Brain microvascular endothelial cell (primary cell): ENCODE measurements around the gene LDB3.
A peak's percentile ranks its signal among the peaks of the same experiment; 100 is the strongest.

Experiments
- DNase-seq: peaks from one replicate; pipeline ENCODE4 v3.0.0-alpha.2; 2020
- H3K27ac ChIP-seq: fragments of 250-450 bp; sonication (Bioruptor Pico); 2 replicates; pipeline ENCODE4 v1.5.1; 2020; ENCODE audit warnings: mild to moderate bottlenecking, moderate library complexity
- H3K27me3 ChIP-seq: fragments of 250-450 bp; sonication (Bioruptor Pico); replicated peaks from 2 replicates; pipeline ENCODE4 v1.5.1; 2020; ENCODE audit warnings: mild to moderate bottlenecking
- H3K36me3 ChIP-seq: fragments of 250-450 bp; sonication (Bioruptor Pico); replicated peaks from 2 replicates; pipeline ENCODE4 v1.5.1; 2020; ENCODE audit warnings: mild to moderate bottlenecking
- H3K4me3 ChIP-seq: 2 replicates; pipeline ENCODE4 v1.5.1; 2011; ENCODE audit warnings: low read depth, mild to moderate bottlenecking, control low read depth, low read length, moderate library complexity
- in situ Hi-C: cut with HindIII; loops from 2 replicates; pipeline ENCODE4 v1.10.0; 2017; ENCODE audit warnings: low sequenced_read_pairs, low pct_ligation_motif_present
- TF ChIP-seq, protein P1 (sequence below): IDR thresholded peaks from 2 replicates; pipeline ENCODE4 v1.5.1; 2011; ENCODE audit warnings: low read depth, mild to moderate bottlenecking, moderate library complexity, low read length, control low read depth, inconsistent platforms; ENCODE audit errors: missing control alignments

LDB3 gene

DNA sequence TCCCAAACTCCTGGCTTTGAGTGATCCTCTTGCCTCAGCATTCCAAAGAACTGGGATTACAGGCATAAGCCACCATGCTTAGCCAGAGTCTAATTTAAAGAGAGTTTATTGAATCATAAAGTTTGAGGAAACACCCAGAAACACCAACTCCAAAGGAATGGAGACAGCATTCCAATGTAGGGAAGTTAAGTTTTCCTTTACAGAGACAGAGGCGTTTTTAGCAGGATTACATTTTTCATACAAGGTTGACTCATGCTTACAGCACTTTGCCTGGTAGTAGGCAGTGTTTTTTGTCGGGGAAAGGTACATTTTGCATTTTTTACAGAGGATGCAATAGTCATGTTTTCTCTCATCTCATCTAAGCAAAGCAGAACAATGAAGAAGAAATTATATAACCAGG, 32.9 kb upstream of the LDB3 start:
- TF ChIP-seq, protein P1, sequence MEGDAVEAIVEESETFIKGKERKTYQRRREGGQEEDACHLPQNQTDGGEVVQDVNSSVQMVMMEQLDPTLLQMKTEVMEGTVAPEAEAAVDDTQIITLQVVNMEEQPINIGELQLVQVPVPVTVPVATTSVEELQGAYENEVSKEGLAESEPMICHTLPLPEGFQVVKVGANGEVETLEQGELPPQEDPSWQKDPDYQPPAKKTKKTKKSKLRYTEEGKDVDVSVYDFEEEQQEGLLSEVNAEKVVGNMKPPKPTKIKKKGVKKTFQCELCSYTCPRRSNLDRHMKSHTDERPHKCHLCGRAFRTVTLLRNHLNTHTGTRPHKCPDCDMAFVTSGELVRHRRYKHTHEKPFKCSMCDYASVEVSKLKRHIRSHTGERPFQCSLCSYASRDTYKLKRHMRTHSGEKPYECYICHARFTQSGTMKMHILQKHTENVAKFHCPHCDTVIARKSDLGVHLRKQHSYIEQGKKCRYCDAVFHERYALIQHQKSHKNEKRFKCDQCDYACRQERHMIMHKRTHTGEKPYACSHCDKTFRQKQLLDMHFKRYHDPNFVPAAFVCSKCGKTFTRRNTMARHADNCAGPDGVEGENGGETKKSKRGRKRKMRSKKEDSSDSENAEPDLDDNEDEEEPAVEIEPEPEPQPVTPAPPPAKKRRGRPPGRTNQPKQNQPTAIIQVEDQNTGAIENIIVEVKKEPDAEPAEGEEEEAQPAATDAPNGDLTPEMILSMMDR, result no peak
- DNase-seq, result peak; percentile 49
- in situ Hi-C loops, result no loop called here
- H3K27me3 ChIP-seq, result no peaks in the 10 kb centered on the region
- H3K27ac ChIP-seq, result no peak overlapping the region
- H3K36me3 ChIP-seq, result no peaks in the 10 kb centered on the region
- no peak overlapping the region for H3K4me3 ChIP-seq

DNA sequence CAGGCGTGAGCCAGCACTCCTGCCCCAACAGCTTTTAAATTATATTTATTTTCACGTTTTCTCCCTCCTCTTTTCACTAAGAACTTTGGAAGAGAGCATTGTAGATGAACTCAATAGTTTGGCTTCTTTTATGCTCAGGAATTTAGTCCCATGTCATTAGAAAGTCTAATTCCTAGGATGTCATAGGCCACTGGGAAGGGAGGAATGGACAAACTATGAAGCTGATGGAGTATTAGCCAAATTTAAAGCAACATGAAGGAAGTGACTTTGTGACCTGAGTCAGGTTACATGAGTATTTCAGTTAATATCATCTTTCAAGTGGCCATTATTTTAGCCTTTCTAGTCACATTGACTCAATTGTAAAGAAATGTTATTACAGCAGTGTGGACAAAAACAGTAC, 32.0 kb upstream of the LDB3 start:
- no peak for DNase-seq
- TF ChIP-seq, protein P1, result no peak
- H3K36me3 ChIP-seq, result no peaks in the 10 kb centered on the region
- no peak overlapping the region for H3K4me3 ChIP-seq
- H3K27me3 ChIP-seq, result no peaks in the 10 kb centered on the region
- H3K27ac ChIP-seq, result no peak overlapping the region
- in situ Hi-C loops, result no loop called here

DNA sequence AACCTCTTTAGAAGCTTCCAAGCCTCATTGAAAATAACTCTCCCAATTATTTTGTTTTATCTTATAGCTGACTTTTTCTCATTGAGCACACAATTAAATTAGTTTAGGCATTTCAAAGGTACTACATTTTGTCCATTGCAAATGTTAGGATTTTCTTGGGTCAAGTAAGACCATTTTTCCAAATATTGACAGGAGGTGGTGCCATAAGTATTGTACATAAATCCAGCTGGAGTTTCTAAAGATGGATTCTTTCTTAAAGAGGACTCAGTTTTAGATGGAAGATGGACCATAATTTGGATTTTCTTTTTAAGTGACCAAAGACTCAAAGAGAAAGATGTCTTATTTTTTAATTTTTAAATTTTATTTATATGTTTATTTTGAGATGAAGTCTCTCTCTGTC, 26.3 kb upstream of the LDB3 start:
- TF ChIP-seq, protein P1, result no peak

DNA sequence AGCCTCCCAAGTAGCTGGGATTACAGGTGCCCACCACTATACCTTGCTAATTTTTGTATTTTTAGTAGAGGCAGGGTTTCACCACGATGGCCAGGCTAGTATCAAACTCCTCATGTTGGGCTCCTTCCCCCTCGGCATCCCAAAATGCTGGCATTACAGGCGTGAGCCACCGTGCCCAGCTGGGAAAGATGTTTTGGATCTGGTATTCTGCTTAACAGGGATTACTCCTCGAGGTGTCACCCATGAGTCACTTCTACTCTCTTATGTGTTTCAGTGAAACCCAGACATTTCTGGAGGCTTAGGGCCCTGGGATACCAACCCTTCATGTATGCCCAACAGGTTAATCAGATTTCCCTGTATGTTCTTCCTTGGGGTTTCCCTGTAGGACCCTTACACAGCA, 25.8 kb upstream of the LDB3 start:
- H3K27ac ChIP-seq, result no peak overlapping the region
- no peak for DNase-seq
- in situ Hi-C loops, result no loop called here
- no peak overlapping the region for H3K4me3 ChIP-seq
- TF ChIP-seq, protein P1, result no peak
- no peaks in the 10 kb centered on the region for H3K36me3 ChIP-seq
- H3K27me3 ChIP-seq, result no peaks in the 10 kb centered on the region

More for the DNA sequence above, 26.3 kb upstream of the LDB3 start:
- in situ Hi-C loops, result no loop called here
- Histone ChIP-seq H3K27ac (no peak overlapping the region), H3K36me3 (no peaks in the 10 kb centered on the region), H3K4me3 (no peak overlapping the region), H3K27me3 (no peaks in the 10 kb centered on the region)
- no peak for DNase-seq

DNA sequence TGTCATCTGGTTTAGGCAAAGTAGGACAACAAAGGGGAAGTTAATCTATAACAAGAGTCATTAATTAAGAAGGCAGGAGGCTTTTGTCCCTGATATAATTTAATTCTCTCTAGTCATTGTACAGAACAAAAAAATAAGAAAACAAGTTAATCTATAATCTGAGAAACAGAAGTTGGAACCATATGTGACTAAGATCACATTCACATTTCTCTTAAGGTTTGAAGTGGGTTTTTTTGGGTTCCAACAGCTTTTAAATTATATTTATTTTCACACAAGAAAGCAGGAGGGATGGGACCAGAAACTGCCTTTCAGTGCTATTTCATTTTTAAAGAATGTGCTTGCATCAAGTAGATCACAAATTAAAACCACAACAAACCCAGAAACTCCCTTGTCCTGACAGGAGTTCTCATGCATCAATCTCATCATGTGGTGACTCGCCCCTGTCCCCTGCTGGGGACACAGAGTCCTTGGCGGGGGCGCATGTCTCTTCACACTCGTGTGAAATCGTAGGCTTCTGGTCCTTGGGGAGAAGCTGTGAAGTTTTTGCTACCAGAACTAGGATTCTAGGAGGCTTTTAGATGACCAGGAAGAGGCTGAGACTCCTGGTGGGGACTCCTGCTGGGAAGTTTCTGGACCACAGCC, 24.0 kb upstream of the LDB3 start:
- TF ChIP-seq, protein P1, result peak; percentile 37
- Histone ChIP-seq H3K4me3 (no peak overlapping the region), H3K36me3 (no peaks in the 10 kb centered on the region), H3K27ac (no peak overlapping the region), H3K27me3 (no peaks in the 10 kb centered on the region)
- in situ Hi-C loops, result no loop called here
- DNase-seq, result peak; percentile 37
